Keratinocyte (primary cell): Measurements from ENCODE around the gene RCAN3.

Experiments
- EZH2 ChIP-seq: IDR thresholded peaks from one replicate; pipeline ENCODE4 v1.6.1; 2012; ENCODE audit warnings: inconsistent platforms, mild to moderate bottlenecking, low read length, moderate library complexity
- TF ChIP-seq, protein P1 (sequence below), 3 experiments: IDR thresholded peaks in 1 of 3; conservative IDR thresholded peaks in 1 of 3; optimal IDR thresholded peaks in 1 of 3; 2 replicates in 2 of 3; 3 replicates in 1 of 3; pipeline versions ENCODE3 to v1.5.1; 2011; ENCODE audit warnings: low read length in 3 of 3, mild to moderate bottlenecking in 3 of 3, moderate library complexity in 2 of 3, control low read depth in 1 of 3, inconsistent platforms in 1 of 3; ENCODE audit not compliant: insufficient read depth in 2 of 3; ENCODE audit errors: extremely low read depth in 1 of 3

DNA sequence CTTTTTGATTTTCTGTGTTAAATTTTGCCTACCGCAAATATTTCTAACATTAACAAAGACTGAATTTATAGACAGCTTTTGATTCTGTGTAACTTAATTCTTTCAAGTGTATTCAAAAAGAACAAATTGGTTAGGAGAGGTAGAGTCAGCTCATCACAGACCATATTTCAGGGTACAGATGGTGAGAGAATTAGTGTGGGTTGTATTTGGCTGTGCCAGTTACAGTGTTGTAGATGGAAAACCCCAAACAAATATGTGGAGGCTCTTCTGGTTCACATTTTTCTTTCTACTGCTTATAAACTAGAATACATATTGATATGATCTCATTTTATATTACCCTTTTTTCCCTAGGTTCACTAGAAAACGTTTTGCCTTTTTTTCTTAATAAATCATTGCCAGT lies 11.1 kb downstream of the RCAN3 start:
- TF ChIP-seq, protein P1, sequence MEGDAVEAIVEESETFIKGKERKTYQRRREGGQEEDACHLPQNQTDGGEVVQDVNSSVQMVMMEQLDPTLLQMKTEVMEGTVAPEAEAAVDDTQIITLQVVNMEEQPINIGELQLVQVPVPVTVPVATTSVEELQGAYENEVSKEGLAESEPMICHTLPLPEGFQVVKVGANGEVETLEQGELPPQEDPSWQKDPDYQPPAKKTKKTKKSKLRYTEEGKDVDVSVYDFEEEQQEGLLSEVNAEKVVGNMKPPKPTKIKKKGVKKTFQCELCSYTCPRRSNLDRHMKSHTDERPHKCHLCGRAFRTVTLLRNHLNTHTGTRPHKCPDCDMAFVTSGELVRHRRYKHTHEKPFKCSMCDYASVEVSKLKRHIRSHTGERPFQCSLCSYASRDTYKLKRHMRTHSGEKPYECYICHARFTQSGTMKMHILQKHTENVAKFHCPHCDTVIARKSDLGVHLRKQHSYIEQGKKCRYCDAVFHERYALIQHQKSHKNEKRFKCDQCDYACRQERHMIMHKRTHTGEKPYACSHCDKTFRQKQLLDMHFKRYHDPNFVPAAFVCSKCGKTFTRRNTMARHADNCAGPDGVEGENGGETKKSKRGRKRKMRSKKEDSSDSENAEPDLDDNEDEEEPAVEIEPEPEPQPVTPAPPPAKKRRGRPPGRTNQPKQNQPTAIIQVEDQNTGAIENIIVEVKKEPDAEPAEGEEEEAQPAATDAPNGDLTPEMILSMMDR (optimal IDR thresholded peaks at IDR 0.05 in 1 of 3, IDR thresholded peaks at IDR 0.05 in 1 of 3, conservative IDR thresholded peaks at IDR 0.05 in 1 of 3; ENCODE audit: extremely low read depth in 1 of 3, insufficient read depth in 2 of 3, low read length in 3 of 3), result no peak
- TF ChIP-seq EZH2, result no peak
